Measurements from ENCODE around the gene IL1RAPL1.

Gene IL1RAPL1

DNA sequence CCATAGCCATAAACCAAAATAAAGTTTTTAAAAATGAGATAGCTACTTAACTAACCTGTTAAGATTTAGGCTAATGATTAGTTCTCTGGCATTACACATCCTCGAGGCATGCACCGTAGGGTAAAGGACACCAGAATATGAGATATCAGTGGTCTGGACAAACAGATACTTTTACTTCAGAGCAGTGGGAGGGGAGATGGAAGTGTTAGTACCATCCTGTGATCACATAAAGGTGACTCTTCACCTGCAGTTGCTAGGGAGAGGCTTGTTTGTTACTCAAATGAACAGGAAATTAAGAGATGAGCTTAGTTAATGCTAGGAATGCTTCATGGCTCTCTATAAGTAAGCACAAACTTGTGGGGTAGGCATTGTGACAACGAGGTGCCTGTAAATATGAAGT, 1003.7 kb downstream of the IL1RAPL1 start:
- H3K4me3 ChIP-seq (ENCODE audit: low read length): no peak overlapping the region
- H3K27me3 ChIP-seq (ENCODE audit: insufficient read depth, low read length): no peaks in the 10 kb centered on the region
- H3K9me3 ChIP-seq (ENCODE audit: low read length): no peaks in the 10 kb centered on the region

GRCh38 chrX:29604381-29604780, 1017.1 kb downstream of the IL1RAPL1 start:
- Histone ChIP-seq H2AFZ (ENCODE audit: low read depth, low read length) (no peak overlapping the region), H3K4me3 (ENCODE audit: low read length) (no peak overlapping the region), H3K36me3 (ENCODE audit: insufficient read depth, low read length) (no peaks in the 10 kb centered on the region), H3K27me3 (ENCODE audit: insufficient read depth, low read length) (no peaks in the 10 kb centered on the region), H3K9me3 (ENCODE audit: low read length) (no peaks in the 10 kb centered on the region), H3K4me1 (ENCODE audit: insufficient read depth, low read length) (no peaks in the 10 kb centered on the region)

More for the DNA sequence above, 1003.7 kb downstream of the IL1RAPL1 start:
- Histone ChIP-seq H3K4me1 (ENCODE audit: insufficient read depth, low read length) (no peaks in the 10 kb centered on the region), H2AFZ (ENCODE audit: low read depth, low read length) (no peak overlapping the region), H3K36me3 (ENCODE audit: insufficient read depth, low read length) (no peaks in the 10 kb centered on the region)

GRCh38 chrX:29617276-29617675, 1030.0 kb downstream of the IL1RAPL1 start:
- no peaks in the 10 kb centered on the region for H3K36me3 ChIP-seq (ENCODE audit: insufficient read depth, low read length)
- H3K27me3 ChIP-seq (ENCODE audit: insufficient read depth, low read length): no peaks in the 10 kb centered on the region
- H3K9me3 ChIP-seq (ENCODE audit: low read length): no peaks in the 10 kb centered on the region
- no peak overlapping the region for H3K4me3 ChIP-seq (ENCODE audit: low read length)
- H2AFZ ChIP-seq (ENCODE audit: low read depth, low read length): no peak overlapping the region
- H3K4me1 ChIP-seq (ENCODE audit: insufficient read depth, low read length): no peaks in the 10 kb centered on the region

GRCh38 chrX:29617725-29618124, 1030.5 kb downstream of the IL1RAPL1 start:
- H3K27me3 ChIP-seq (ENCODE audit: insufficient read depth, low read length): no peaks in the 10 kb centered on the region
- H3K4me3 ChIP-seq (ENCODE audit: low read length): no peak overlapping the region
- H2AFZ ChIP-seq (ENCODE audit: low read depth, low read length): no peak overlapping the region

DNA sequence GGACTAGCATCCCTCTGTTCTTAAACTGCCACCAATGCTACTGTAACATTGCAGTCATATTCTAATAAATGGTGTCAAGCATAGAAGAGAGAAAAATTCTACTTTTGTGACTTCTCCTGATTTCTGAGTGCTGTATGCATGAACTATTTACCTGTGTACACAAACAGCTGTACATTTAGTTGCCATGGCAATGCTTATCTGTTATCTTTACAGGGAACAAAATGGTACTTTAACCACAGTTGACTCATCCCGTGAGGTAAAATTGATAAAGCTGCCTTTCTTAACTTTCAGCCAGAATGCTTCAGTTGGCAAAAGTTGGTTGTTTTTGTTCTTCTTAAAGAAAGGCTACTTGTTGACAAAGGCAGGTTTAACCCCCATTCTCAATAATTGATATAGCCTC, 1040.6 kb downstream of the IL1RAPL1 start:
- H2AFZ ChIP-seq (ENCODE audit: low read depth, low read length): no peak overlapping the region
- no peaks in the 10 kb centered on the region for H3K36me3 ChIP-seq (ENCODE audit: insufficient read depth, low read length)
- H3K27me3 ChIP-seq (ENCODE audit: insufficient read depth, low read length): no peaks in the 10 kb centered on the region
- H3K4me1 ChIP-seq (ENCODE audit: insufficient read depth, low read length): no peaks in the 10 kb centered on the region
- no peak overlapping the region for H3K4me3 ChIP-seq (ENCODE audit: low read length)
- H3K9me3 ChIP-seq (ENCODE audit: low read length): no peaks in the 10 kb centered on the region

More at GRCh38 chrX:29617725-29618124, 1030.5 kb downstream of the IL1RAPL1 start:
- Histone ChIP-seq H3K9me3 (ENCODE audit: low read length) (no peaks in the 10 kb centered on the region), H3K36me3 (ENCODE audit: insufficient read depth, low read length) (no peaks in the 10 kb centered on the region), H3K4me1 (ENCODE audit: insufficient read depth, low read length) (no peaks in the 10 kb centered on the region)

DNA sequence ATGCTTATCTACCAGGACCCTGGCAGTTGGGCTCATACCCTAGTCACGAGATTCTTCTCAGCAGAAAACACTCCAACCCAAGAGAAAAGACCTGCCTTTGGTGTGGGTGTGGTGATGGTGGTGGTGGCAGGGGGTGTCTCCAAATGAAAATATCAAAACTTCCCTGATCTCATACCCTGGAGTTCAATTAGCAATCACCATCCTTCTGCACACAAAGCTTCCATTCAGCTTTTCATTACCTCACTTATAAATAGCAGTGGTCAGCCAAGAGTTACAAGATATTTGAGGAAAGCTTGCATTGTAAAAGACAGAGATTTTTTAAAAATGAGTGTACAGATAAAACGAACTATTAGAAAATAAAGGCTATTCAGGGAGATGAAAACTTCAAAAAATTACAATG, 1047.3 kb downstream of the IL1RAPL1 start:
- no peaks in the 10 kb centered on the region for H3K4me1 ChIP-seq (ENCODE audit: insufficient read depth, low read length)
- H3K4me3 ChIP-seq (ENCODE audit: low read length): no peak overlapping the region
- no peaks in the 10 kb centered on the region for H3K36me3 ChIP-seq (ENCODE audit: insufficient read depth, low read length)
- no peaks in the 10 kb centered on the region for H3K9me3 ChIP-seq (ENCODE audit: low read length)
- H3K27me3 ChIP-seq (ENCODE audit: insufficient read depth, low read length): no peaks in the 10 kb centered on the region
- H2AFZ ChIP-seq (ENCODE audit: low read depth, low read length): no peak overlapping the region

- Histone ChIP-seq H3K4me3 (ENCODE audit: low read length) (no peak overlapping the region), H3K9me3 (ENCODE audit: low read length) (no peaks in the 10 kb centered on the region), H3K27me3 (ENCODE audit: insufficient read depth, low read length) (no peaks in the 10 kb centered on the region), H3K4me1 (ENCODE audit: insufficient read depth, low read length) (no peaks in the 10 kb centered on the region), H3K36me3 (ENCODE audit: insufficient read depth, low read length) (no peaks in the 10 kb centered on the region), H2AFZ (ENCODE audit: low read depth, low read length) (no peak overlapping the region)
Measured at GRCh38 chrX:29636331-29636730, 1049.1 kb downstream of the IL1RAPL1 start.

DNA sequence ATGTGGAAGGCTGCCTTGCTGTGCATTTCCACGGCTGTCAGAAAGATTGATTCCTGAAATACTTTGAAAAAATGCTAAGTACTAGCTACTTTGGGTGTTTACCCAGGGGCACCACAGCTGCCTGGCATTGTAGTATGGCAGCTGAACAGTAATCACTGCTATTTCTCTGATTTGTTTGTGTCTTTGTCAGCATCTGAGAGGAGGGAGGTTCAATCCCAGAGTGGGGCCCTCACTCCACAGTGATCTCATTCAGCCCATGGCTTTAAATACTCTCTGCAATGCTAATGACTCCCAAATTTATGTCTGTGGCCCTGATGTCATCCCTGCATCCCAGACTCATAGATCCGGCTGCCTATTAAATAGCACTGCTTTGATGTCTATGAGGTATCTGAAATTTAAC, 1052.9 kb downstream of the IL1RAPL1 start:
- H2AFZ ChIP-seq (ENCODE audit: low read depth, low read length): no peak overlapping the region
- no peaks in the 10 kb centered on the region for H3K9me3 ChIP-seq (ENCODE audit: low read length)
- no peaks in the 10 kb centered on the region for H3K27me3 ChIP-seq (ENCODE audit: insufficient read depth, low read length)
- H3K36me3 ChIP-seq (ENCODE audit: insufficient read depth, low read length): no peaks in the 10 kb centered on the region
- no peak overlapping the region for H3K4me3 ChIP-seq (ENCODE audit: low read length)
- H3K4me1 ChIP-seq (ENCODE audit: insufficient read depth, low read length): no peaks in the 10 kb centered on the region

DNA sequence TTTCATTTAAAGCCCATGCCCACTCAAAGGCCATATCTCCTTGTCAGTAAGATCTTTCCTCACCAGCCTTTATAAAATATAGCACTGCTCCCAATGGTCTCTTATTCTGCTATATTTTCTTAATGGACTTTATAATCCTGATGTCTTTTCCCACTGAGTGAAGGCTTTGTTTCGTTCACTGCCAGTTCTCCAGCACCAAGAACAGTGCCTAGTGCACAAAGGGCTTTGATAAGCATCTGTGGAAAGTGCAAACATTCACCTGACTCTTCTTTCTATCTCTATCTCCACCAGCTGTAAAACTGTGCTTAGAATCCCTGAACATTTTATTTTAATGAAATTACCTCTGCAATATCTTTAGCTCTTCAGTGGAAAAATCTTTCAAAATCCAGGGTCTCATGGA, 1054.2 kb downstream of the IL1RAPL1 start:
- no peak overlapping the region for H3K4me3 ChIP-seq (ENCODE audit: low read length)
- no peak overlapping the region for H2AFZ ChIP-seq (ENCODE audit: low read depth, low read length)
- no peaks in the 10 kb centered on the region for H3K36me3 ChIP-seq (ENCODE audit: insufficient read depth, low read length)
- H3K4me1 ChIP-seq (ENCODE audit: insufficient read depth, low read length): no peaks in the 10 kb centered on the region
- no peaks in the 10 kb centered on the region for H3K27me3 ChIP-seq (ENCODE audit: insufficient read depth, low read length)
- H3K9me3 ChIP-seq (ENCODE audit: low read length): no peaks in the 10 kb centered on the region

GRCh38 chrX:29643181-29643580, 1055.9 kb downstream of the IL1RAPL1 start:
- Histone ChIP-seq H3K4me1 (ENCODE audit: insufficient read depth, low read length) (no peaks in the 10 kb centered on the region), H3K27me3 (ENCODE audit: insufficient read depth, low read length) (no peaks in the 10 kb centered on the region), H2AFZ (ENCODE audit: low read depth, low read length) (no peak overlapping the region), H3K9me3 (ENCODE audit: low read length) (no peaks in the 10 kb centered on the region), H3K4me3 (ENCODE audit: low read length) (no peak overlapping the region), H3K36me3 (ENCODE audit: insufficient read depth, low read length) (no peaks in the 10 kb centered on the region)

DNA sequence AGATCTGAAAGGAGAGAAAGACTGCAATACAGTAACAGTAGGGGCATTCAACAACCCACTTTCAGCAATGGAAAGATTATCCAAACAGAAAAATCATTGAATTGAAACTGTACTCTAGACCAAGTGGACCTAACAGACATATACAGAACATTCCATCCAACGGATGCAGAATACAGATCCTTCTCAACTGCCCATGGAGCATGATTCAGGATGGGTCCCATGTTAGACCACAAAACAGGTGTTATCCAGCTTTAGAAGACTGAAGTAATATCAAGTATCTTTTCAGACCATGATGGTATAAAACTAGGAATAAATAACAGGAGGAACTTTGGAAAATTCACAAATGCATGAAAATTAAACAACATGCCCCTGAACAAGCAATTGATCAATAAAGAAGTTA, 1060.9 kb downstream of the IL1RAPL1 start:
- Histone ChIP-seq H3K9me3 (ENCODE audit: low read length) (no peaks in the 10 kb centered on the region), H3K27me3 (ENCODE audit: insufficient read depth, low read length) (no peaks in the 10 kb centered on the region), H3K4me3 (ENCODE audit: low read length) (no peak overlapping the region), H2AFZ (ENCODE audit: low read depth, low read length) (no peak overlapping the region), H3K36me3 (ENCODE audit: insufficient read depth, low read length) (no peaks in the 10 kb centered on the region), H3K4me1 (ENCODE audit: insufficient read depth, low read length) (no peaks in the 10 kb centered on the region)

DNA sequence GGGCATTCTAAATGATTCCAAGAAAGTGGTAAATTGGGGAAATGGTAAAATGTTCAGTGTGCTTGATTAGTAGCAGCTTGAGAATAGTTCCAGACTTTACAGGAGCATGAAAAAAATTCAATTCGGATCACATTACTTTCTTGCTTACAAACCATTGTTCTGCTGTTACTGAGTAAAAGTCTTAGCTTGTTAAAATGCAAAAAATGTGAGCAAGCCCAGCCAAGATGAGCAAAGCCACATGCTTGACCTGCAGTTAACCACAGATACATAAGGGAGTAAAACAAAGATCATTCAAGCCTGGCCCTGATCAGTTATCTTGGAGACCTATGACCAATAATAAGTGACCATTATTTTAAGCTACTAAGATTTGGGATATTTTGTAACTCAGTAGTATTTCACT, 1065.2 kb downstream of the IL1RAPL1 start:
- Histone ChIP-seq H3K36me3 (ENCODE audit: insufficient read depth, low read length) (no peaks in the 10 kb centered on the region), H3K4me3 (ENCODE audit: low read length) (no peak overlapping the region), H3K27me3 (ENCODE audit: insufficient read depth, low read length) (no peaks in the 10 kb centered on the region), H2AFZ (ENCODE audit: low read depth, low read length) (no peak overlapping the region), H3K9me3 (ENCODE audit: low read length) (no peaks in the 10 kb centered on the region), H3K4me1 (ENCODE audit: insufficient read depth, low read length) (no peaks in the 10 kb centered on the region)

DNA sequence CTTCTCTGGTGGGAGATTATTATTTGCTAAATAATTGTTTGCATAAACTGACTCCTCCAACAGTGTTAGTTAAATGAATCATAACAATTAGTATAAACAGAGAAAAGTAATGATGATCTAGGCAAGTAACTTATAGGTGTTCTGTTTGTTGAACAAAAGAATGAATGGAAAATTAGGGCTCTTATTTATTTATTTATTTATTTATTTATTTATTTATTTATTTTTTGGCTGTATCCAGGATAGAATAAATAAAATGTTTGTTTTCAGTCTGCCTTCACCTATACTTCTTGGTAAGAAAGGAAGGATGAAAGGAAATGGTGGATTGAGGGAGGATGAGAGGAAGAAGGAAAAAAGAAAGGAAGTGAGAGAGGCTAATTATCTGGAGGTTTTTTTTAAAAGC, 1066.5 kb downstream of the IL1RAPL1 start:
- Histone ChIP-seq H2AFZ (ENCODE audit: low read depth, low read length) (no peak overlapping the region), H3K4me3 (ENCODE audit: low read length) (no peak overlapping the region), H3K27me3 (ENCODE audit: insufficient read depth, low read length) (no peaks in the 10 kb centered on the region), H3K36me3 (ENCODE audit: insufficient read depth, low read length) (no peaks in the 10 kb centered on the region), H3K9me3 (ENCODE audit: low read length) (no peaks in the 10 kb centered on the region), H3K4me1 (ENCODE audit: insufficient read depth, low read length) (no peaks in the 10 kb centered on the region)

DNA sequence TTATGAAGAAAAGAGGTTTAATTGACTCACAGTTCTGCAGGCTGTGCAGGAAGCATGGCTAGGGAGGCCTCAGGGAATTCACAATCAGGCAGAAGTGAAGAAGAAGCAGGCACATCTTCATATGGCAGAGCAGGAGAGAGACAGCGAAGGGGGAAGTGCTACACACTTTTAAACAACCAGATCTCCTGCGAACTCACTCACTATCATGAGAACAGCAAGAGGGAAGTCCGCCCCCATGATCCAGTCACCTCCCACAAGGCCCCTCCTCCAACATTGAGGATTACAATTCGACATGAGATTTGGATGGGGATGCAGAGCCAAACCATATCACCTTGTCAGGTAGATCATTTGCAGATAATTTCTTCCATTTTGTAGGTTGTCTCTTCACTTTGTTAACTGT, 1072.7 kb downstream of the IL1RAPL1 start:
- peaks cover 3% of the 10 kb centered on the region for H3K4me1 ChIP-seq (ENCODE audit: insufficient read depth, low read length)
- no peaks in the 10 kb centered on the region for H3K27me3 ChIP-seq (ENCODE audit: insufficient read depth, low read length)
- no peak overlapping the region for H2AFZ ChIP-seq (ENCODE audit: low read depth, low read length)
- H3K9me3 ChIP-seq (ENCODE audit: low read length): no peaks in the 10 kb centered on the region
- no peaks in the 10 kb centered on the region for H3K36me3 ChIP-seq (ENCODE audit: insufficient read depth, low read length)
- H3K4me3 ChIP-seq (ENCODE audit: low read length): no peak overlapping the region
